GM12878 (cell line): Measurements from ENCODE around the gene MSMB. TPM values are rescaled to one million over a fixed set of nuclear protein-coding genes. Genes with fewer than 3 reads are reported as not detected.

Source experiments
- BRCA1 ChIP-seq: IDR thresholded peaks from 2 replicates; pipeline ENCODE4 v1.6.1; 2011; ENCODE audit warnings: low read depth, low read length, improper control_type of control experiment
- CREM ChIP-seq: IDR thresholded peaks from 2 replicates; pipeline ENCODE4 v1.6.1; 2014; ENCODE audit warnings: antibody characterized with exemption, low read depth
- FOS ChIP-seq: IDR thresholded peaks from 3 replicates; pipeline ENCODE4 v1.6.1; 2011; ENCODE audit warnings: borderline replicate concordance; ENCODE audit not compliant: insufficient read length; ENCODE audit errors: extremely low read depth
- FOXK2 ChIP-seq: fragments of 450-650 bp; IDR thresholded peaks from 2 replicates; pipeline ENCODE4 v1.6.1; 2017; ENCODE audit warnings: mild to moderate bottlenecking, moderate library complexity
- HDAC2 ChIP-seq: fragments of 200-600 bp; sonication (generic); IDR thresholded peaks from 2 replicates; pipeline ENCODE4 v1.6.1; 2017
- IRF3 ChIP-seq: fragments of 450-650 bp; IDR thresholded peaks from 2 replicates; pipeline ENCODE4 v1.6.1; 2014; ENCODE audit warnings: mild to moderate bottlenecking
- KAT2A ChIP-seq: conservative IDR thresholded peaks from 2 replicates; pipeline ENCODE4 v1.6.1; 2011; ENCODE audit warnings: low read depth, low read length; ENCODE audit not compliant: control insufficient read depth
- MTA2 ChIP-seq: fragments of 450-650 bp; IDR thresholded peaks from 2 replicates; pipeline ENCODE4 v1.6.1; 2016; ENCODE audit warnings: low read depth, mild to moderate bottlenecking, moderate library complexity
- PAX5 ChIP-seq: IDR thresholded peaks from 2 replicates; pipeline ENCODE4 v1.6.1; 2011; ENCODE audit warnings: low read depth, low read length, borderline replicate concordance
- PAX8 ChIP-seq: fragments of 450-650 bp; IDR thresholded peaks from 2 replicates; pipeline ENCODE4 v1.6.1; 2017; ENCODE audit warnings: mild to moderate bottlenecking, moderate library complexity
- SIN3A ChIP-seq: IDR thresholded peaks from 2 replicates; pipeline ENCODE4 v1.6.1; 2012; ENCODE audit warnings: low read depth, low read length, improper control_type of control experiment
- SIX5 ChIP-seq: IDR thresholded peaks from 2 replicates; pipeline ENCODE4 v1.6.1; 2011; ENCODE audit warnings: mild to moderate bottlenecking, low read depth, low read length, moderate library complexity; ENCODE audit not compliant: severe bottlenecking
- SMC3 ChIP-seq: IDR thresholded peaks from 2 replicates; pipeline ENCODE4 v1.6.1; 2011; ENCODE audit warnings: low read length, improper control_type of control experiment, borderline replicate concordance
- SP1 ChIP-seq: IDR thresholded peaks from one replicate; pipeline ENCODE4 v1.6.1; 2011; ENCODE audit warnings: low read depth, low read length
- TARDBP ChIP-seq: IDR thresholded peaks from 2 replicates; pipeline ENCODE4 v1.6.1; 2016; ENCODE audit warnings: borderline replicate concordance
- TBL1XR1 ChIP-seq: IDR thresholded peaks from 2 replicates; pipeline ENCODE4 v1.6.1; 2012; ENCODE audit warnings: low read depth, low read length, improper control_type of control experiment
- TCF12 ChIP-seq: IDR thresholded peaks from 2 replicates; pipeline ENCODE4 v1.6.1; 2011; ENCODE audit warnings: low read depth, mild to moderate bottlenecking, low read length
- TCF3 ChIP-seq: IDR thresholded peaks from 2 replicates; pipeline ENCODE4 v1.6.1; 2012; ENCODE audit warnings: low read depth, mild to moderate bottlenecking, low read length, borderline replicate concordance; ENCODE audit not compliant: insufficient read depth
- WRNIP1 ChIP-seq: IDR thresholded peaks from 2 replicates; pipeline ENCODE4 v1.6.1; 2011; ENCODE audit warnings: low read depth, low read length, improper control_type of control experiment, borderline replicate concordance
- ZBTB4 ChIP-seq: fragments of 450-650 bp; formaldehyde crosslinking; IDR thresholded peaks from 2 replicates; pipeline ENCODE4 v1.4.0; 2022; ENCODE audit warnings: mild to moderate bottlenecking, moderate library complexity
- ZNF207 ChIP-seq: fragments of 450-650 bp; IDR thresholded peaks from 2 replicates; pipeline ENCODE4 v1.6.1; 2014; ENCODE audit warnings: antibody characterized with exemption, mild to moderate bottlenecking, borderline replicate concordance
- ZNF24 ChIP-seq: fragments of 450-650 bp; IDR thresholded peaks from 2 replicates; pipeline ENCODE4 v1.6.1; 2017; ENCODE audit warnings: antibody characterized with exemption, mild to moderate bottlenecking
- ZNF274 ChIP-seq: IDR thresholded peaks from one replicate; pipeline ENCODE4 v1.8.0; 2011; ENCODE audit not compliant: insufficient read length, insufficient read depth
- ZNF687 ChIP-seq: fragments of 450-650 bp; IDR thresholded peaks from 2 replicates; pipeline ENCODE4 v1.6.1; 2017; ENCODE audit warnings: mild to moderate bottlenecking, moderate library complexity
- polyA plus RNA-seq, 11 experiments: library from polyadenylated mRNA; depleted of rRNA in 4 of 11; unstranded in 6 of 11; stranded (reverse) in 5 of 11; fragments of >200 nt; fragmentation: Nextera tagmentation in 4 of 11; fragmentation: Illumina TruSeq in 1 of 11; extraction: Ambion mirVana in 4 of 11; extraction: Trizol in 1 of 11; gene quantifications; 1 replicate in 1 of 11; 2 replicates in 10 of 11; pipeline versions ENCODE4 v1.2.1 to v1.2.3, GENCODE V29; 2011 to 2016; ENCODE audit warnings: inconsistent platforms in 2 of 11, missing spikeins in 2 of 11, low read depth in 1 of 11
- total RNA-seq, 4 experiments: library from RNA; depleted of rRNA in 3 of 4; stranded (reverse); fragments of >200 nt in 3 of 4; fragmentation: Illumina TruSeq in 1 of 4; extraction: Trizol in 1 of 4; gene quantifications; 2 replicates each; pipeline versions ENCODE4 v1.2.1 to v1.2.3, GENCODE V29; 2013 to 2021

MSMB gene
- total and polyA plus RNA-seq, 10 of the 15 experiments (the other 5 are each of a cell fraction or from before 2014, with no cell fraction given) = not detected

- peak; percentile 74; the same call in 1 of the 2 replicates for TF ChIP-seq ZNF687
- no peak for TF ChIP-seq IRF3
- TF ChIP-seq ZNF24 = no peak
- TF ChIP-seq FOS = no peak
- TF ChIP-seq CREM = no peak
- no peak for TF ChIP-seq KAT2A
- TF ChIP-seq SIN3A = no peak
- TF ChIP-seq TBL1XR1 = no peak
- TF ChIP-seq ZNF207 = peak; percentile 75; the same call in 1 of the 2 replicates
- TF ChIP-seq HDAC2 = no peak
- peak; percentile 97 for TF ChIP-seq BRCA1
- TF ChIP-seq SP1 = no peak
- no peak for TF ChIP-seq TARDBP
- no peak for TF ChIP-seq SMC3
- no peak for TF ChIP-seq ZBTB4 (CRISPR knock-in tag)
- TF ChIP-seq FOXK2 = no peak
- TF ChIP-seq SIX5 = no peak
- no peak for TF ChIP-seq WRNIP1
- no peak for TF ChIP-seq PAX5
- TF ChIP-seq ZNF274 = no peak
- no peak for TF ChIP-seq TCF3
- TF ChIP-seq MTA2 = 0 out of 2 replicates have a peak, but pooled peaks have one; percentile 25
- TF ChIP-seq PAX8 = no peak
- 0 out of 2 replicates have a peak, but pooled peaks have one; percentile 28 for TF ChIP-seq TCF12
Measured at GRCh38 chr10:46030091-46030937, 15.8 kb downstream of the MSMB start, which contains the start of gene NCOA4 (continued).
